G401.6 (cell line): ENCODE measurements around the gene CNKSR2.

ENCODE experiments used
- FAIRE-seq: peaks from 2 replicates; lab custom pipeline; 2012; peaks lifted over from hg19 to GRCh38; lab: Jason Lieb, UNC

The CNKSR2 gene

GRCh38 chrX:21374163-21374993 is at the start of gene CNKSR2:
CNKSR2 (plus strand) TSS chrX:21374418; CDS start chrX:21374898, 480 bp downstream.
- FAIRE-seq, result no peak

DNA sequence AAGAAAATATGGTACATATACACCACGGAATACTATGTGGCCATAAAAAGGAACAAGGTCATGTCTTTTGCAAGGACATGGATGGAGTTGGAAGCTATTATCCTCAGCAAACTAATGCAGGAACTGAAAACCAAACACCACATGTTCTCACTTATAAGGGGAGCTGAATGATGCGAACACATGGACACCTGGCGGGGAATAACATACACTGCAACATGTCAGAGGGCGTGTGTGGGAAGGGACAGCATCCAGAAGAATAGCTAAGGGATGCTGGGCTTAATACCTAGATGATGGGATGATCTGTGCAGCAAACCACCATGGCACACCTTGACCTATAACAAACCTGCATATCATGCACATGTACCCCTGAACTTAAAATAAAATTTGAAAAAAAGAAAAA is 19.5 kb upstream of the CNKSR2 start:
- no peak for FAIRE-seq

GRCh38 chrX:21355831-21356230 is 18.4 kb upstream of the CNKSR2 start:
- FAIRE-seq, result no peak

GRCh38 chrX:21369613-21370012 is 4.6 kb upstream of the CNKSR2 start:
- FAIRE-seq, result no peak

GRCh38 chrX:21373001-21373400 is 1.2 kb upstream of the CNKSR2 start:
- FAIRE-seq, result no peak

DNA sequence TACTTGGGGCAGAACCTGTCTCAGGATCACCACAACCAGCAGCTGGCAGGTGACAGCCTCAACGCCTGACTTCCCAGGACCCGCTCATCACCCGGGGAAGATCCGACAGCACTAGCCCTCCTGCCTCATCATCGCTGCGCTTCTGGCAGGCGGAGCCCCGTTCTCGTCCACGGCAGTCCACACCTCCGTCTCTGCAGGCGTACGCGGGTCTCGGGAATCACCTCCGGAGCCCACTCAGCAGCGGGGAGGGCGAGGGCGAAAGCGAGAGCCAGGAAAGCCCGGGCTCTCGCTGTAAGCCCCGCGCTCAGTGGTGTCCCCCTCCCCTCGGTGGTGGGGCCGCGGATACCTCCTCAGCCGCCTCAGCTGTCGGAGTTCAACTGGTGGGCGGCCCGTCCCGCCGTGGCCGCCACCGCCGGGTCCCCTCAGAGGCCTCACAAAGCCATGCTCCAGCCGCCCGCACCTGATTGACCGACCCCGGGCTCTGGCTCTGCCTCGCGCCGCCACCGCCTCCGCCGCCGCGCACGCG is 518 bp upstream of the CNKSR2 start:
- FAIRE-seq, result no peak

DNA sequence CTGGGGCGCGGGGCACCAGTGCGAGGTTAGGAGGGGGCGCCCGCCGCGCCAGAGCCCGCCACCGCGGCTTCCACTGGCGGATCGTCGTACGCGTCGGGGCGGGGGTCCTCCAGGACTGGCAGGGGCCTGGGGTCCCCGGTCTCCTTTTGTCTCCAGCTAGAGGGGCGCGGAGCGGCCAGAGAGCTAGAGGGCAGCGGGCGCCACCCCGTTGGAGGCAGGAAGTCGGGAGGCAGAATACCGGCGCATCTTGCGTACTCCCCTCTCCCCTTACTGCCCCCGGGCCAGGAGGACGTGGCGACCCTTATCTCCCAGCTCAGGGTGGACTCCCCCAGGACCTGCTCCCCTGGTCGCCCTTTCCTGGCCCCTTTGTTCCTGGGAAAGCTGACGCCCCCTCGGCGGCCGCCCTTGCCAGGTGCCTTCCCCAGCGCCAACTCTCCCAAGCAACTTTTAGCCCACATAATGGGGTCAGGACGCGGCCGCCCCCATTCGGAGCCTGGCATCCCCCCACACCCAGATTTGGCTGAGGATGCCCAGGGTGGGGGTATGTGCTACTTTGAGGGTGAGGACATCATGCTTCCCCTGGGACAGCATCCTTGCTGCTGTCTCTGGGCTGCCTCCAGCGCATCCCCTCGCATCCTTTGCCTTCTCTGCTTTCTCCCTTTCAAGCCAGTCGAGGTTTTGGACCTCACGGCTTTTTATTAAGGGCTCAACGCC is 933 bp downstream of the CNKSR2 start:
- no peak for FAIRE-seq

- no peak for FAIRE-seq
Measured at GRCh38 chrX:21375708-21376009, 1.4 kb downstream of the CNKSR2 start.

DNA sequence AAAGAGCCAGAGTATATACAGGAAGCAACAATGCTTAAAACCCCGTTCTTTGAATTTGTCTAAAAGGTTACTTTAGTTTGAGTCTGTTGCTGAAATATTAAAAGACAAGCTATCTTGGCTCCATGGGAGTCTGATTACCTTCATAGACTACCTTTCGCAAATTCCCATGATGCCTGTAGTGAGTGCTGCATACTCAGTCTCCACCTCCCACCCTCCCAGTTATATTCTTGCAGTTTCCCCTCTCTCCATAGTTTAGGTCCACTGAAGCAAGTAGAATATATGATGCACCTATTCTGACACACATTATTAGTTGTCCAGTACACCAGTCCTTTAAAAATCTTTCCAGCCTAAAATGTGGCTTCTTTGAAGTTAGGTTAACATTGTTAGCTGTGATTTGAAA is 2.4 kb downstream of the CNKSR2 start:
- FAIRE-seq, result no peak

DNA sequence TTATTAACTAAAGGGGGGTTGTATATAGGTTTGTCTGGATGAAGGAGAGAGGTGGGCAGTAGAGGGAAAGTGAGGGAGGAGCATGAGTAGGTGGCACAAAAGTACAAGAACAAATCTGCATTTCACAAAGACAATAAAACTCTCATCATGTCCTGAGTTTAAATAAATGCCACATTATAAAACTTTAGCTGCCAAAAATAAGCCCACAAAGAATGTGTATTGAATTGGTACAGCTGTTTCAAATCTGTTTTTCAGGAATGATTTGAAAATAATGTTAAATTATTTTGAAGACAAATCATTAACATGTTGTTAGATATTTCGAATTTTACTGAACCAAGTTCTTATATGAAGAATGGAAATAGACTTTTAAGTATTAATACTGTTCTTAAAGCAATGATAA is 5.8 kb downstream of the CNKSR2 start:
- FAIRE-seq, result no peak

- FAIRE-seq, result no peak
Measured at GRCh38 chrX:21382715-21383114, 8.5 kb downstream of the CNKSR2 start.

- no peak for FAIRE-seq
Measured at GRCh38 chrX:21383546-21383945, 9.3 kb downstream of the CNKSR2 start.

DNA sequence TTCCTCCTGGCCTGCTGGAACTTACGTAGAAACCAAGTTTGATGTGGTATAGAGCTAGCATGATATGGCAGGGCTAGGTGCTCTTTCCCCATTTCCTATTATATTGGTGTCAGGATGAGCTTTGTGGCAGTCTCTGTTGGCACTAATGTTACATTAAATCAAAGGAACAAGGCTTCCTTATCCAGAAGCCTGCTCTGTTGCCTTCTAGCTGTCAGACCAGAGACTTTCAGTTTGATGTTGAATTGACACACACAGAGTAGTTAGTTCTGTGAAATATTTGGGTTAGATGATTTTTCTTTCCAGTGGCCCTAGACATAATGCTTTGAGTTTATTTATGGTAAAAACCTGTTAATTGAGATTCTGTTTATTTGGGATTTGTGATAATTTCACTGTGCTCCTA is 10.0 kb downstream of the CNKSR2 start:
- FAIRE-seq, result no peak

GRCh38 chrX:21394792-21395191 is 20.6 kb downstream of the CNKSR2 start:
- no peak for FAIRE-seq

- no peak for FAIRE-seq
Measured at GRCh38 chrX:21398426-21398825, 24.2 kb downstream of the CNKSR2 start.

- no peak for FAIRE-seq
Measured at GRCh38 chrX:21400408-21401121, 26.3 kb downstream of the CNKSR2 start.

DNA sequence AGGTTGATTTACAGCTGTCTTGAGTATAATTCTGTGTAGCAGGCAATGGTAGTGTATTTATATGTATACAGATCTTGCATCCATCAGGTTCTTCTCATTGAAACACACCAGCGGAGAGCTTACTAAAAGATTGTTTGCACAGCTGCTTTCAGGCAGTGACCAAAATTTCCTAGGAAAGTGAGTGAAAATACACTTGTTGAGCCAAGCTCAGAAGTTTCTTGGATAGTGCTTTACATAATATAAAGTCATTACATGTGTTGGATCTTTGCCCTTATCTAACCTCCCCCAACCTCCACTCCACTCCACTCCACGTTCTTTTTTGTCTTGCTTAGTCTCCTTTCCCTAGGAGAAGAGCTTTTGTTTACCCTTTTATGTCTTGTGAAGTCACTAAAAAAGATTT is 34.1 kb downstream of the CNKSR2 start:
- no peak for FAIRE-seq

DNA sequence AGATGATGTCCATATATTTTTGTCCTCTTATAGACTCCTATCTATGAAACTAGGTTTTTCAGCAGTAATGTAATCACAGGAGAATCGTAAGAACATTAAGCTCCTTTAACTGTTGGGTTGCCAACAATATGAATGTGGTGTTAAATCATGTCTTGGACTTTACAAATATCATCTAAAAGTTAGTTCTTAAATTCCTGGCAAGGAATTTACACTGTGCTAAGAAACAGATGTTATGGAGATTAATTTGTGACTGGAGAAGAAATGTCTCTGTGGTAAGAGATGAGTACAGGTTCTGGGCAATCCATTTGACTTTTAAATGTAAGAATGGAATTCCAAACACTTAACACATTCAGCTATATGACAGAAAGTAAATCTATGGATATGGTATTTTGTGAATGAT is 34.6 kb downstream of the CNKSR2 start:
- FAIRE-seq, result no peak

GRCh38 chrX:21412029-21412428 is 37.8 kb downstream of the CNKSR2 start:
- FAIRE-seq, result no peak

DNA sequence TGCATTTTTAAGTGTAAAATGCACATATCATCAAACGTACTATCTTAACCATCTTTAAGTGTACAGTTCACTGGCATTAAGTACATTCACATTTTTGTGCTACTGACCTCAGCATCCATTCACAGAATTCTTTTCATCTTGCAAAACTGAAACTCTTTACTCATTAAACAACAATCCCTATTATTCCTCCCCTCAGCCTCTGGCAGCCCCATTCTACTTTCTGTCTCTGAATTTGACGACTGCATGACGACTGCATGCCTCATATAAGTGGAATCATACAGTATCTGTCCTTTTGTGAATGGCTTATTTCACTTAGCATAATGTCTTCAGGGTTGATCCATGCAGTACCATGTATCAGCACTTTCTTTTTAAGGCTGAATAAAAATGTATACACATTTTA is 38.7 kb downstream of the CNKSR2 start:
- FAIRE-seq, result no peak

DNA sequence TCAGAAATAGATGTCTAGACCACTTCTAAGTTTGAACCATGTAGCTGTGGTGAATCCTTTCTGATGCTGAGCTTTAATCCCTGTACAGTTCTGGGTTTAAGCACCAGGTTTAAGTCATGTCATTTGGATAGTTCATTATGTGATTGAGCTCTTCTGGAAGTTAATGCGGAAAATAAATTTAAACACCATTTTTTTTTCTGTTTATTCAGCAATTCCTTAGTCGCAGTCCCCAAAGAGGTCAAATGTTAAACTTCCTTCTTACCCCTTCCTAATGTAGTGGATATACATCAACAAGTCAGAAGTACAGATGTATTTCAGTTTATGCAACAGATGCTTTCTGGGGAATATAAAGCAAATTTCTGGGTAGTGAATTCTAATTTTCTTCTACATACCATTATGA is 52.9 kb downstream of the CNKSR2 start:
- FAIRE-seq, result no peak

DNA sequence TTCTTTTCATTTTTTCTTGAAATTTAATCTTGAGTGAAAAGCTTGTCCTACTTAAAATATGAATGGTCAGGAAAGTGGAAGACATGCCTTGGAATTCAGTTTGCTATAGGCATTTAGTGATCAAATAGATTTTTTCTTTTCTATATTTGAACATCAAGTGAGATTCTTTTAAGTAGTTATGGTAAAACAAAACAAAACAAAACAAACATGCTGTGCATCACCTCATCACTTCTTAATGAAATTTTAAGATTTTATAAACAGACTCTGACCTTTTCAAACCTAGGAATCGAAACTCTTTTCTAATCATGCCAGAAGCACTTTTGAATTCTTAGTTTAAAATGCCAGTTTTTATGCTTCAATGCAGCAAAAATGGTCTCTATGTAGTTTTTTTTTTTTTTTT is 62.8 kb downstream of the CNKSR2 start:
- no peak for FAIRE-seq

- FAIRE-seq, result no peak
Measured at GRCh38 chrX:21438792-21439191, 64.6 kb downstream of the CNKSR2 start.
